GM12873 (cell line): ENCODE results near the gene PMFBP1.

ENCODE experiments used
- TF ChIP-seq, protein P1 (sequence below): IDR thresholded peaks from 2 replicates; pipeline ENCODE4 v1.5.1; 2012; ENCODE audit warnings: low read depth, mild to moderate bottlenecking, moderate library complexity, low read length, control low read depth; ENCODE audit not compliant: insufficient read depth; ENCODE audit errors: missing control alignments

Gene PMFBP1, protein sequence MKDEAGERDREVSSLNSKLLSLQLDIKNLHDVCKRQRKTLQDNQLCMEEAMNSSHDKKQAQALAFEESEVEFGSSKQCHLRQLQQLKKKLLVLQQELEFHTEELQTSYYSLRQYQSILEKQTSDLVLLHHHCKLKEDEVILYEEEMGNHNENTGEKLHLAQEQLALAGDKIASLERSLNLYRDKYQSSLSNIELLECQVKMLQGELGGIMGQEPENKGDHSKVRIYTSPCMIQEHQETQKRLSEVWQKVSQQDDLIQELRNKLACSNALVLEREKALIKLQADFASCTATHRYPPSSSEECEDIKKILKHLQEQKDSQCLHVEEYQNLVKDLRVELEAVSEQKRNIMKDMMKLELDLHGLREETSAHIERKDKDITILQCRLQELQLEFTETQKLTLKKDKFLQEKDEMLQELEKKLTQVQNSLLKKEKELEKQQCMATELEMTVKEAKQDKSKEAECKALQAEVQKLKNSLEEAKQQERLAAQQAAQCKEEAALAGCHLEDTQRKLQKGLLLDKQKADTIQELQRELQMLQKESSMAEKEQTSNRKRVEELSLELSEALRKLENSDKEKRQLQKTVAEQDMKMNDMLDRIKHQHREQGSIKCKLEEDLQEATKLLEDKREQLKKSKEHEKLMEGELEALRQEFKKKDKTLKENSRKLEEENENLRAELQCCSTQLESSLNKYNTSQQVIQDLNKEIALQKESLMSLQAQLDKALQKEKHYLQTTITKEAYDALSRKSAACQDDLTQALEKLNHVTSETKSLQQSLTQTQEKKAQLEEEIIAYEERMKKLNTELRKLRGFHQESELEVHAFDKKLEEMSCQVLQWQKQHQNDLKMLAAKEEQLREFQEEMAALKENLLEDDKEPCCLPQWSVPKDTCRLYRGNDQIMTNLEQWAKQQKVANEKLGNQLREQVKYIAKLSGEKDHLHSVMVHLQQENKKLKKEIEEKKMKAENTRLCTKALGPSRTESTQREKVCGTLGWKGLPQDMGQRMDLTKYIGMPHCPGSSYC

DNA sequence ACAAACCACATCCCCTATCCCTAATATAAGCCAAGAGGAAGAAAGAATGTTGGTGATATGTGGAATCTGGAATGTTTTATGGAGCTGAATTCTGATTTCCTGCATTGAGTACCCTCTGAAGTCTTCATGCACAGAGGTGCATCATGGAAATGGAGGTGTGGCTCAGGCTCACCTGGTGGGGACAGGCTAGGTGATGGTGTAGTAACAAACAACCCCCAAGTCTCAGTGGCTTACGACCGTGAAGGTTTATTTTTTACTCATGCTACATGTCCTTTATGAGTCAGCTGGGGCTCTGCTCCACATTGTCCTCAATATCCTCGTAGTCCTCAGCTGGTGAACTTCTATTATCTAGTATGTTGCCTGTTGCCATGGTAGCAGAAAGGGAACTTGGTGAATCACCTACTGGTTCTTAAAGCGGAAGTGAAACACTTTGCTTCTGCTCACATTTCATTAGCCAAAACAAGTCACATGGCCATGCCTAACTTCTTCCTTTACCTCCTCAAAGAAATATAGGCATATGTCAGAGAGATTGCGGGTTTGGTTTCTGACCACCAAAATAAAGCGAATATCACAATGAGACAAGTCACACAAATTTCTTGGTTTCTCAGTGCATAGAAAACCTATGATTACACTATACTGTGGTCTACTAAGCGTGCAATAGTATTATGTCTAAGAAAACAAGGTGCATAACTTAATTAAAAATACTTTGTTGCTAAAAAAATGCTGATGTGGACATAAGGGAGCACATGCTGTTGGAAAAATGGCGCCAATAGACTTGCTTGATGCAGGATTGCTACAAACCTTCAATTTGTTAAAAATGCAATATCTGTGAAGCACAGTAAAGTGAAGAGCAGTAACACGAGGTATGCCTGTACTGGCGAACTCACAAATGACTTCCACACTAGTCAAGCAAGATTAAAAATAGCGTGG lies at the start of gene PMFBP1:
PMFBP1 (minus strand) TSS at position 51 of the 930 bp plus-strand sequence. CDS start 947 bp downstream, outside the sequence.
- TF ChIP-seq, protein P1, sequence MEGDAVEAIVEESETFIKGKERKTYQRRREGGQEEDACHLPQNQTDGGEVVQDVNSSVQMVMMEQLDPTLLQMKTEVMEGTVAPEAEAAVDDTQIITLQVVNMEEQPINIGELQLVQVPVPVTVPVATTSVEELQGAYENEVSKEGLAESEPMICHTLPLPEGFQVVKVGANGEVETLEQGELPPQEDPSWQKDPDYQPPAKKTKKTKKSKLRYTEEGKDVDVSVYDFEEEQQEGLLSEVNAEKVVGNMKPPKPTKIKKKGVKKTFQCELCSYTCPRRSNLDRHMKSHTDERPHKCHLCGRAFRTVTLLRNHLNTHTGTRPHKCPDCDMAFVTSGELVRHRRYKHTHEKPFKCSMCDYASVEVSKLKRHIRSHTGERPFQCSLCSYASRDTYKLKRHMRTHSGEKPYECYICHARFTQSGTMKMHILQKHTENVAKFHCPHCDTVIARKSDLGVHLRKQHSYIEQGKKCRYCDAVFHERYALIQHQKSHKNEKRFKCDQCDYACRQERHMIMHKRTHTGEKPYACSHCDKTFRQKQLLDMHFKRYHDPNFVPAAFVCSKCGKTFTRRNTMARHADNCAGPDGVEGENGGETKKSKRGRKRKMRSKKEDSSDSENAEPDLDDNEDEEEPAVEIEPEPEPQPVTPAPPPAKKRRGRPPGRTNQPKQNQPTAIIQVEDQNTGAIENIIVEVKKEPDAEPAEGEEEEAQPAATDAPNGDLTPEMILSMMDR: no peak

DNA sequence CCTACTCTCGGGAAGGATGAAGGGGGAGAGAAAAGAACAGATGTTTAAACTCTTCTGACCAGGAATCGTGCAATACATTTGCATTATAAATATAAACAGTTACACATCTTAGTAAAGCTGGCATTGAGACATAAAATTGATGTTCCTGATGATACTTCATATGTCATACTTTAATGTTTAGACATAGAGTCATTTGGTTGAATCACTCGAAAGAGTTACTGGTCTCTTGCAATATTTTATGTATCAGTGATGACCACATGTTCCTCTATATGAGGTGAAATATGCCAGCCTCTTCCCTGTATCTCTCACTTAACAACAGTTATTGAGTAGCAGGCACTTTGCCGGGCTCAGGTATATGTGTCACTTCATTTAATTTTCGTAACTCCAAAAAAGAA lies 49.7 kb upstream of the PMFBP1 start:
- TF ChIP-seq, protein P1: no peak

DNA sequence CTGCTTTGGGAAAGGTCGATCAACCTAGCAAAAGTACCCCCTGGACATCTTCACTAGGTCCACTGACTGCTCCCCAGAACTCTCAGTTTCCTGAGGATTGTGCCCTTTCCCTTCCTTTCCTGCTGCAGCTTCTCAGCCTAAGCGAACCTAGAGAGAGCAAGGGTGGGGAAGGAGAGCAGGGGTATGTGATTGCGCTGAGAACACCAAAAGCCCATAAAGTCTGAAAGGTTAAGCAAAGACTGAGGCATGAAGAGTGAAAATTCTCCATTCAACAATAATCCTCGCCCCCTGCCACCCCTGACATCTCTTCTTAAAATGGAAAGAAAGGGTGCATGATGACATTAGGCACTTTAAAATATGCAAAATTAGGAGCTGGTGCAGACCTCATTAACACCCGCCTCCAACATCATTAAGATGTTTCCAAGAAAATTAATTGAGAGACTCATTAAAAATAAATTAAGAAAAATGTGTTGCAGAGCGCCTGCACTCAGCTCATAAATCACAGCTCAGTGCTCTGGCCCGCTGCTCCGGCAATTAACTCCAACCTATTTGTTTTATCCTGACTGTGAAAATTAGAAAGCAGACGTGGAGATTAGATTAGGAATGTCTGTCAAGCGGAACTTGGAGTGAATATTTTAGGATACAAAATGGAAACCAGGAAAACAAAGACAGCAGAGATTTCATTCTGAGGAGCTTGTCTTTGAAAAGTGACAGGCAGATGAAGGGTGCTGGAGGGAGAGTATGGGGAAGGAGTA lies 49.1 kb upstream of the PMFBP1 start:
- TF ChIP-seq, protein P1: no peak

DNA sequence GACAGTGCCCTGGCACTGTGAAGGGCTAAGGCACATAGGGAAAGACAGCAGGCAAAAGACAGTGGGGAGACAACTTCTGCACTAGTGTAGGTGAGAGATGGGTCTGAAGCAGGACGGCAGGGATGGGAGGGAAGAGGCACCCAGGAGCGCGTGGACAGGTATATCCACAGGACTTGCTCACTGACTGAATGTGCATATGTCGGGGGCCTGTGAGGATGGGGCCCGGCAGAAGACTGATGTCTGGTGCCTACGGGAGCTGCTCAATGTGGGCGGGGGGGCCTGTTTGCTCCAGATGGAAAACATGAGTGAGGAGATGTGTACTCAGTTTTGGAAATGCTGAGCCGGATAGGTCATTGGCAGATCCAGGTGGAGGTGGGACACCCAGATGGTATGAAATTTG lies 47.3 kb upstream of the PMFBP1 start:
- TF ChIP-seq, protein P1: no peak

DNA sequence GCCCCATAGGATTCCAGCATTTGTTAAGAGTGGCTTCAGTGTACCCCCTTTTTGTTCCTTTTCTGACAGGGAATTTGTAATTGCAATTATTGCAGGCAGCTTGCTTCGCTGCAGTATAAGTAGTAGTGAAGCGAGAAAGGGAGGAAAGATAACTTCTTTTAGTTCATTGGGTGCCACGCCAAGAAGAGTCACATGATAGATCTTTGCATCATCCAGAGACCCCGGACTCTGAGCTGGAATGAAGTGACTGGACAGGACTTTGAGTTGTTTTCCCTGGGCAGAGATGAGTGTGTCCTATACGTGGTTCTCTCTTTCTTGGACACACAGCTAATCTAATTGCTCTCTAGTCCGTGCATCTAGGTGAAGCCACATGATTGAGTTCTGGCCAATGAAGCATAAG lies 44.8 kb upstream of the PMFBP1 start:
- TF ChIP-seq, protein P1: no peak

DNA sequence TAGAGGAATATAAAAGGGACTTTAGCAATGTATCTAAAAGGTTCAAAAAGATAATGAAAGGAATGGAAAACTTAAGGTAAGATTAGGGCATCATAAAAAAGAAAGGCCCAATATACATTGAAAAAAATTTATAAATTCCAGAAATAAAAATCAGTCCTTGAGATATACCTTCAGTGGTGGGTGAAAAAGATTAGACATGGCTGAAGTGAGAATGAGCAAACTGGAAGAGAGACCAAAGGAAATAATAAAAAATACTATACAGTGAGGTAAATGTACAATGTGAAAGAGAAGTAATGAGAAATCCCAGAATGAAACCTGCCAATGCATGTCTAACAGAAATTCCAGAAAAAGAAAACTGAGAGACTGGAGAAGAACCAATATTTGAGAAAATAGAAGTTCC lies 42.9 kb upstream of the PMFBP1 start:
- TF ChIP-seq, protein P1: no peak
